HG02623 (cell line): Measurements from ENCODE around the gene CTSD.

Source experiments
- ATAC-seq: cut with Tn5 transposase; IDR thresholded peaks from one replicate; pipeline ENCODE4 v1.9.1; 2021; ENCODE audit warnings: moderate library complexity; ENCODE audit not compliant: unreplicated experiment

CTSD gene

GRCh38 chr11:1732418-1733008, 31.2 kb downstream of the CTSD start:
- no peak for ATAC-seq

GRCh38 chr11:1731451-1732059, 32.2 kb downstream of the CTSD start:
- ATAC-seq = no peak

GRCh38 chr11:1730059-1730629, 33.6 kb downstream of the CTSD start:
- ATAC-seq = no peak

GRCh38 chr11:1729692-1730011, 34.1 kb downstream of the CTSD start:
- no peak for ATAC-seq

- no peak for ATAC-seq
Observed at GRCh38 chr11:1728931-1729691, 34.6 kb downstream of the CTSD start.

GRCh38 chr11:1728301-1728700, 35.4 kb downstream of the CTSD start:
- no peak for ATAC-seq

GRCh38 chr11:1727861-1728260, 35.9 kb downstream of the CTSD start:
- no peak for ATAC-seq

GRCh38 chr11:1727096-1727690, 36.5 kb downstream of the CTSD start:
- ATAC-seq = no peak

GRCh38 chr11:1719781-1720180, 43.9 kb downstream of the CTSD start:
- ATAC-seq = no peak

GRCh38 chr11:1718326-1718725, 45.4 kb downstream of the CTSD start:
- ATAC-seq = no peak

- ATAC-seq = no peak
Observed at GRCh38 chr11:1717745-1718144, 46.0 kb downstream of the CTSD start.

GRCh38 chr11:1714908-1715885, 48.5 kb downstream of the CTSD start:
- no peak for ATAC-seq

- no peak for ATAC-seq
Observed at GRCh38 chr11:1708716-1709115, 55.0 kb downstream of the CTSD start.

GRCh38 chr11:1707751-1708150, 56.0 kb downstream of the CTSD start:
- ATAC-seq = no peak

- ATAC-seq = no peak
Observed at GRCh38 chr11:1706634-1707400, 56.9 kb downstream of the CTSD start.

- ATAC-seq = no peak
Observed at GRCh38 chr11:1705126-1706052, 58.3 kb downstream of the CTSD start.

- no peak for ATAC-seq
Observed at GRCh38 chr11:1703146-1703545, 60.6 kb downstream of the CTSD start.
